Left lung (tissue), 10 donors: ENCODE data around the gene MOB1A. TPM values are rescaled to one million over a fixed set of nuclear protein-coding genes. Genes with fewer than 3 reads are reported as not detected.

Experiments
- ATAC-seq: fragments of 200-7000 bp; cut with Tn5 transposase; one replicate; pipeline ENCODE4 v1.9.1; 2020; ENCODE audit warnings: moderate library complexity
- DNase-seq, 4 donors: peaks; one replicate each; pipeline ENCODE4 v3.0.0-alpha.2; 2013 to 2020
- H3K27ac ChIP-seq, 2 donors: fragments of 200-600 bp; sonication (generic) in 1 of 2; one replicate each; pipeline versions ENCODE4 v1.5.0 to v1.8.0; 2020 to 2021
- H3K27me3 ChIP-seq, 2 donors: fragments of 200-600 bp; sonication (generic) in 1 of 2; one replicate each; pipeline versions ENCODE4 v1.5.0 to v1.8.0; 2020 to 2021
- H3K36me3 ChIP-seq, 2 donors: fragments of 200-600 bp; sonication (generic) in 1 of 2; one replicate each; pipeline versions ENCODE4 v1.5.0 to v1.8.0; 2020 to 2021
- H3K4me1 ChIP-seq, 2 donors: fragments of 200-600 bp; one replicate each; pipeline ENCODE4 v1.8.0; 2021
- H3K4me3 ChIP-seq, 2 donors: fragments of 200-600 bp; sonication (generic) in 1 of 2; one replicate each; pipeline versions ENCODE4 v1.5.0 to v1.8.0; 2020 to 2021; ENCODE audit warnings: mild to moderate bottlenecking in 1 of 2
- H3K9me3 ChIP-seq, 2 donors: fragments of 200-600 bp; sonication (generic) in 1 of 2; one replicate each; pipeline versions ENCODE4 v1.5.0 to v1.8.0; 2020 to 2021
- intact Hi-C, 2 donors: fragments of 100-400 bp; cut with DNase I; formaldehyde crosslinking; loops; one replicate each; pipeline versions ENCODE4 v1.11.2 to v1.14.2; 2022
- polyA plus RNA-seq, 6 donors: library from polyadenylated mRNA; unstranded; fragments of 120-200 nt; gene quantifications; one replicate each; pipeline ENCODE4 v1.2.1, GENCODE V29; 2013; ENCODE audit not compliant: insufficient read length in 6 of 6
- total RNA-seq, 2 donors: library from RNA; stranded (reverse); fragmentation: NEBNext Ultra II Directional; extraction: Animal tissue kit (Norgen Biotek cat#: 25700); gene quantifications; one replicate each; pipeline ENCODE4 v1.2.1, GENCODE V29; 2021
- TF ChIP-seq, protein P1 (sequence below), 2 donors: fragments of 200-600 bp; sonication (generic) in 1 of 2; IDR thresholded peaks; one replicate each; pipeline versions ENCODE4 v1.5.0 to v1.8.0; 2021; ENCODE audit warnings: antibody characterized with exemption in 2 of 2
- donor health status: DM: no; HTN: yes; CAD: no.
- donor health status: DM: no; HTN: no; CAD: no.

MOB1A gene
- total and polyA plus RNA-seq, 8 donors, result 78.8 to 154 (median 85.2) TPM

- peak; percentile 99 for ATAC-seq
- intact Hi-C loops, result no loop called here
- peaks cover 0 to 30% of the 10 kb centered on the region in 2 donors for H3K36me3 ChIP-seq
- peak; percentile 79 to 98 (median 88) for DNase-seq
- TF ChIP-seq, protein P1, sequence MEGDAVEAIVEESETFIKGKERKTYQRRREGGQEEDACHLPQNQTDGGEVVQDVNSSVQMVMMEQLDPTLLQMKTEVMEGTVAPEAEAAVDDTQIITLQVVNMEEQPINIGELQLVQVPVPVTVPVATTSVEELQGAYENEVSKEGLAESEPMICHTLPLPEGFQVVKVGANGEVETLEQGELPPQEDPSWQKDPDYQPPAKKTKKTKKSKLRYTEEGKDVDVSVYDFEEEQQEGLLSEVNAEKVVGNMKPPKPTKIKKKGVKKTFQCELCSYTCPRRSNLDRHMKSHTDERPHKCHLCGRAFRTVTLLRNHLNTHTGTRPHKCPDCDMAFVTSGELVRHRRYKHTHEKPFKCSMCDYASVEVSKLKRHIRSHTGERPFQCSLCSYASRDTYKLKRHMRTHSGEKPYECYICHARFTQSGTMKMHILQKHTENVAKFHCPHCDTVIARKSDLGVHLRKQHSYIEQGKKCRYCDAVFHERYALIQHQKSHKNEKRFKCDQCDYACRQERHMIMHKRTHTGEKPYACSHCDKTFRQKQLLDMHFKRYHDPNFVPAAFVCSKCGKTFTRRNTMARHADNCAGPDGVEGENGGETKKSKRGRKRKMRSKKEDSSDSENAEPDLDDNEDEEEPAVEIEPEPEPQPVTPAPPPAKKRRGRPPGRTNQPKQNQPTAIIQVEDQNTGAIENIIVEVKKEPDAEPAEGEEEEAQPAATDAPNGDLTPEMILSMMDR (IDR thresholded peaks at IDR 0.05), result peak; percentile 69 to 80
- H3K4me1 ChIP-seq, result peaks cover 5 to 25% of the 10 kb centered on the region in 2 donors
- no peaks in the 10 kb centered on the region for H3K9me3 ChIP-seq
- H3K4me3 ChIP-seq, result peak within 1 kb of the TSS; percentile 68 to 82
- H3K27ac ChIP-seq, result peak within 1 kb of the TSS in 1 of 2 donors; percentile 72
- no peaks in the 10 kb centered on the region for H3K27me3 ChIP-seq
Observed at GRCh38 chr2:74147727-74148456, 30.8 kb downstream of the MOB1A start, which contains the start of gene BOLA3. Gene BOLA3, minus strand, starts transcription at chr2:74147912. Its CDS starts 38 bp downstream, at chr2:74147874.

DNA sequence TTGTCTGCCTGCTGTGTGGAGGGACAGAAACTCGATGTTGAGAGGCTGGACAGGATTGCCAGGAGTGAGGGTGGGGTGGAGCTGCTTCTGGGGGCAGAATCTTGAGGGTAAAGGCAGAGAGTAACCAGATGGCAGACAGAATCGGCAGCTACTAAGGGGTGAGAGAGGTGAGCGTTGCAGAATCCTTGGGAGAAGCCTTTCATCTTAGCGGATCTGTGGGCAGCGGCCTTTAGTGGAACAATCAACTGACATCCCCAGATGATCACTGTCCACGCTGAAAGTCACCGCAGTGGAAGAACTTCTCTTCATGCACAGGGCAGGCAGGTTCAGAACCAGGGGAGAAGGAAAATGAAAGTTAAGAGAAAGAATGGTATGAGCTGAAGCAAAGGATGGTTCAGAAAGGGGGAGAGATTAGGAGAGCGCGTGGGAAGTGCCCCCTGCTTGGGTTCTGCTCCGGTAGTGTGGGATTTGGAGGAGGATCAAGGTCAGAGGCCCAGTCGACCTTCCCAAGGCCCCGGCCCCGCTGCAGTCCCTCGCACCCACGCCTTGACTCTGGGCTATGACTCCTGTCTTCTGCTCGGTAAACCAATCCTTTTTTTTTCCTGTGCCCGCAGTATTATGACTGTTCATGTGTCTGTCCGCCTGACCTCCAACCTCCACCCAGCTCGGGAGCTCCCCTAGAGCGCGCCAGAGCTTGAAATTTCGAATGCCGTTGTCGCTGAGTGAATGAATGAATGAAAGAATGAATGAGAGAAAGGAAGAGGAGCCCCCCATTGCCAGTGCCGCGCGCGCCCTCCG is 31.6 kb downstream of the MOB1A start:
- Histone ChIP-seq H3K27me3 (no peaks in the 10 kb centered on the region), H3K4me1 (peaks cover 5 to 25% of the 10 kb centered on the region in 2 donors), H3K36me3 (peaks cover 0 to 31% of the 10 kb centered on the region in 2 donors), H3K27ac (peak overlapping the region in 1 of 2 donors; percentile 72), H3K9me3 (no peaks in the 10 kb centered on the region), H3K4me3 (peak overlapping the region; percentile 68 to 82)
- TF ChIP-seq, protein P1 (IDR thresholded peaks at IDR 0.05), result no peak
- intact Hi-C loops, result no loop called here
- DNase-seq, result no peak
- ATAC-seq, result peak; percentile 8

- H3K9me3 ChIP-seq, result no peaks in the 10 kb centered on the region
- peaks cover 0 to 27% of the 10 kb centered on the region in 2 donors for H3K36me3 ChIP-seq
- DNase-seq (no peak), ATAC-seq (no peak)
- no peak overlapping the region for H3K4me3 ChIP-seq
- H3K4me1 ChIP-seq, result peaks cover 0 to 13% of the 10 kb centered on the region in 2 donors
- intact Hi-C loops, result no loop called here
- H3K27me3 ChIP-seq, result no peaks in the 10 kb centered on the region
- no peak overlapping the region for H3K27ac ChIP-seq
- TF ChIP-seq, protein P1 (IDR thresholded peaks at IDR 0.05), result no peak
Observed at GRCh38 chr2:74142340-74142739, 36.3 kb downstream of the MOB1A start.

GRCh38 chr2:74138600-74139323 is 39.9 kb downstream of the MOB1A start:
- H3K4me3 ChIP-seq, result no peak overlapping the region
- H3K27me3 ChIP-seq, result no peaks in the 10 kb centered on the region
- DNase-seq, result no peak
- H3K9me3 ChIP-seq, result no peaks in the 10 kb centered on the region
- TF ChIP-seq, protein P1 (IDR thresholded peaks at IDR 0.05), result no peak
- H3K36me3 ChIP-seq, result peaks cover 0 to 37% of the 10 kb centered on the region in 2 donors
- H3K27ac ChIP-seq, result no peak overlapping the region
- no peaks in the 10 kb centered on the region for H3K4me1 ChIP-seq
- intact Hi-C loops, result no loop called here
- ATAC-seq, result no peak
